SK-N-SH treated with all-trans-retinoic acid at 6 μM for 48 hours (cell line): ENCODE measurements around the gene BTBD19.

Source experiments
- ARNTL ChIP-seq: fragments of 450-650 bp; formaldehyde crosslinking; IDR thresholded peaks from 2 replicates; pipeline ENCODE4 v1.5.0; 2020; ENCODE audit warnings: low read depth, mild to moderate bottlenecking, moderate library complexity, borderline replicate concordance
- CREB5 ChIP-seq: fragments of 250-450 bp; sonication (Bioruptor Pico); IDR thresholded peaks from 2 replicates; pipeline ENCODE4 v1.5.1; 2020; ENCODE audit warnings: low read depth, mild to moderate bottlenecking, moderate library complexity
- CSRNP3 ChIP-seq: fragments of 250-450 bp; sonication (Bioruptor Pico); IDR thresholded peaks from 2 replicates; pipeline ENCODE4 v1.5.1; 2021; ENCODE audit warnings: mild to moderate bottlenecking, moderate library complexity
- ESRRG ChIP-seq: fragments of 250-450 bp; sonication (Bioruptor Pico); IDR thresholded peaks from 2 replicates; pipeline ENCODE4 v1.6.1; 2021; ENCODE audit warnings: mild to moderate bottlenecking
- GLIS3 ChIP-seq: fragments of 250-450 bp; sonication (Bioruptor Pico); IDR thresholded peaks from 2 replicates; pipeline ENCODE4 v1.5.0; 2020; ENCODE audit warnings: mild to moderate bottlenecking, moderate library complexity
- OSR1 ChIP-seq: fragments of 250-450 bp; sonication (Bioruptor Pico); IDR thresholded peaks from 2 replicates; pipeline ENCODE4 v1.8.0; 2022; ENCODE audit warnings: moderate library complexity, mild to moderate bottlenecking, inconsistent platforms
- PATZ1 ChIP-seq: fragments of 250-450 bp; sonication (Bioruptor Pico); IDR thresholded peaks from 2 replicates; pipeline ENCODE4 v1.8.0; 2020; ENCODE audit warnings: mild to moderate bottlenecking, moderate library complexity, borderline replicate concordance
- PPARA ChIP-seq: fragments of 250-450 bp; sonication (Bioruptor Pico); IDR thresholded peaks from 2 replicates; pipeline ENCODE4 v1.5.0; 2020; ENCODE audit warnings: mild to moderate bottlenecking, borderline replicate concordance
- SNAI2 ChIP-seq: fragments of 250-450 bp; sonication (Bioruptor Pico); IDR thresholded peaks from 2 replicates; pipeline ENCODE4 v1.5.0; 2020; ENCODE audit warnings: mild to moderate bottlenecking, moderate library complexity
- ZFP3 ChIP-seq: fragments of 250-450 bp; sonication (Bioruptor Pico); IDR thresholded peaks from 2 replicates; pipeline ENCODE4 v1.5.0; 2020; ENCODE audit warnings: mild to moderate bottlenecking, moderate library complexity
- ZFP30 ChIP-seq: fragments of 450-650 bp; formaldehyde crosslinking; IDR thresholded peaks from 2 replicates; pipeline ENCODE4 v1.5.0; 2022; ENCODE audit warnings: mild to moderate bottlenecking, moderate library complexity
- ZNF565 ChIP-seq: fragments of 450-650 bp; formaldehyde crosslinking; conservative IDR thresholded peaks from 2 replicates; pipeline ENCODE4 v1.5.0; 2020; ENCODE audit warnings: low read depth, mild to moderate bottlenecking, moderate library complexity
- ZNF8 ChIP-seq: fragments of 450-650 bp; formaldehyde crosslinking; IDR thresholded peaks from 2 replicates; pipeline ENCODE4 v1.5.0; 2020; ENCODE audit warnings: mild to moderate bottlenecking, moderate library complexity

GRCh38 chr1:44848456-44849181 lies 40.3 kb downstream of the BTBD19 start:
- TF ChIP-seq ZNF565 (CRISPR knock-in tag): no peak
- no peak for TF ChIP-seq ZNF8 (CRISPR knock-in tag)
- no peak for TF ChIP-seq CSRNP3 (CRISPR knock-in tag)
- TF ChIP-seq ARNTL (CRISPR knock-in tag): no peak
- no peak for TF ChIP-seq ZFP30 (CRISPR knock-in tag)
- no peak for TF ChIP-seq ZFP3
- no peak for TF ChIP-seq SNAI2 (CRISPR knock-in tag)
- TF ChIP-seq PPARA (CRISPR knock-in tag): no peak
- TF ChIP-seq CREB5: no peak
- no peak for TF ChIP-seq GLIS3
- no peak for TF ChIP-seq OSR1 (CRISPR knock-in tag)
- TF ChIP-seq PATZ1: no peak
- no peak for TF ChIP-seq ESRRG (CRISPR knock-in tag)
